GM19043 (cell line): ENCODE data around the gene NELL1.

Source experiments
- ATAC-seq: cut with Tn5 transposase; IDR thresholded peaks from one replicate; pipeline ENCODE4 v1.9.1; 2021; ENCODE audit warnings: low read depth; ENCODE audit not compliant: unreplicated experiment

The NELL1 gene

DNA sequence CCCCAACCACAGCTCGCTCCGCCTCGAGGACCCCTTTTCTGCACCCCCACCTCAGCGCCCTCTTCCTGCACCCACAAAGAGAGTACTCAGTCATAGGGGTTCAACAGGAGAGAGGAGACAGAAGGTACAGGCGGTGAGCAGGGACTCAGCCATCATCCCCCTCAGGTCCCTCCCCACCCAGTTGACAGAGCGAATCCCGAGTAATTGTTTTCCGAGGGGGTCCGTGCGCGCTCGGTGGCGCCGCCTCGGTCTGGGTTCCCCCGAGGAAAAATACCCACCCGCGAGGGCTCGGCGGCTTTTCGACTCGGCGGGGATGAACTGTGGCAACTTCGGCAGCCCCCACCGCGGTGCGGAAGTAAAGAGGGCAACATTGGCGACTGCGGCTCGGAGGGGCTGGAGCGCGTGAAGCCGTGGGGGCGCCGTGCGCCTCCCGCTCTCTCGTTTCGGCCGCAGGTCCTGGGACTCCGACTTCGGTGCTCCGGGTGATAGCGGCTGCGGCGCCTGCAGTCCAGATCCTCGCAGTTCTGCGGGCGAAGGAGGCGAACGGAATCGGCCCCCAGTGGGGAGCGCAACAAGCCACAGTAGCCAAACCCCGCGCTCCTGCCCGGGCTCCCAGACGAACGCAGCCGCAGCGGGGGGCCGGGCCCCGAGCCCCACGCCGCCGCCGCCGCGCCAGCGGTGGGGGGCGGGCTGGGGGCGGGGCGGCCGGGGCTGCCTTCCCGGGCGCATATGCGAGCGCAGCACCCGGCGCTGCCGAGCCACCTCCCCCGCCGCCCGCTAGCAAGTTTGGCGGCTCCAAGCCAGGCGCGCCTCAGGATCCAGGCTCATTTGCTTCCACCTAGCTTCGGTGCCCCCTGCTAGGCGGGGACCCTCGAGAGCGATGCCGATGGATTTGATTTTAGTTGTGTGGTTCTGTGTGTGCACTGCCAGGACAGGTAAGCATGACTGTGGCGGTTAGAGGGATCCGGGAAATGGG is at the start of gene NELL1:
TSS of gene NELL1 (plus strand) at position 743 of the 976 bp plus-strand sequence.
- no peak for ATAC-seq

GRCh38 chr11:20620988-20621387 is 48.4 kb upstream of the NELL1 start:
- ATAC-seq: no peak

- ATAC-seq: no peak
Observed at GRCh38 chr11:20621679-20622078, 47.7 kb upstream of the NELL1 start.

DNA sequence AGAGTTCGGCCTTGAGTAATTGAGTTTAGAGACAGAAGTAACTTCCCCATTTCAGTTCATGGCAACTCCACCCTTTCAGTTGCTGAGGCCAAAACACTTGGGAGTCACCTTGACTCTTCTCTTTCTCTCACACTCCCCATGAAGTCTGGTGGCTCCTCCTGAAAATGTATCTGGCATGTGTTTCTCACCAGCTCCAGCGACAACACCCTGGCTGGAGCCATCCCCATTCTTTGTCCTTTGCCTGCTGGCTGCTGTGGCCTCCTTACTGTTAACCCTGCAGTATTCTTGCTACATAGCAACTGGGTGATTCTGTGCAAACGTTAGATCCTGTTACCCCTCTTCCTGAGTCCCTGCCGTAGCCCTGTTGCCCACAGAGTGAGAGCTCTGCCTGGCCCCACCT is 46.1 kb upstream of the NELL1 start:
- no peak for ATAC-seq

- no peak for ATAC-seq
Observed at GRCh38 chr11:20626279-20626678, 43.1 kb upstream of the NELL1 start.

DNA sequence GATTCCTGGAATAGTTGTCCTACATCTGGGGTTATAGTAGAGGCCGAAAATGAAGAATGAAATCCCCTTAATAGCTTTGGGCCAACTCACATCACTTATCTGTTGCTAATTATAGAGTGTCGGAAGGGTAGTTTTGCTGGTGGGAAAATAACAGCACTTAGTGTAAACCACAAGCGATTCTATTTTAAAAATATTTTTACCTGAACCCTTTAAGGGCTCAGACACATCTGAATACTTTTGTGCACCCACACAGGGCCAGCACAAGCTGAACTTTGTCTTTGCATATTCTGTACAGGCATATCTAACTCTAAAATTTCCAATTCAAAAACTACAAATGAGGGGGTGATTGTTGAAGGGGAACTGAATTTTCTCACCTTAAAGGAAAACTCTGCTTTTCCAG is 42.4 kb upstream of the NELL1 start:
- no peak for ATAC-seq

DNA sequence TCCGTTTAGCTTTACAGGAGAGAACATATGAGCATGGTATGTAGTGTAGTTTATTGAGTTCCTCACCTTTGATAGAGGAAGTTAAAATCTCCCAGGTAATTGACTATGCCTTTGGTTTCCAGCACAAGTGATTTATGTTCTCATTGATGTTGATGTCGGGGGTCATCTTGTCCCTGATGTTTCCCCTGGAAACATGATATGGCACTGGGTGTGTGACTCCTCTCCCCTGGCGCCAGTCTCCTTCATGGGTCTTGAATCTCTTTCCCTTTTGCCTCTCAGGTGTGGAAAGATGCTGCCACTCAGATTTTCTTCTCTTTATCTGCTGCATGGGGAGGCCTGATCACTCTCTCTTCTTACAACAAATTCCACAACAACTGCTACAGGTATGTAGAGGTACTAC is 41.7 kb upstream of the NELL1 start:
- ATAC-seq: no peak

- no peak for ATAC-seq
Observed at GRCh38 chr11:20631519-20632168, 37.7 kb upstream of the NELL1 start.

DNA sequence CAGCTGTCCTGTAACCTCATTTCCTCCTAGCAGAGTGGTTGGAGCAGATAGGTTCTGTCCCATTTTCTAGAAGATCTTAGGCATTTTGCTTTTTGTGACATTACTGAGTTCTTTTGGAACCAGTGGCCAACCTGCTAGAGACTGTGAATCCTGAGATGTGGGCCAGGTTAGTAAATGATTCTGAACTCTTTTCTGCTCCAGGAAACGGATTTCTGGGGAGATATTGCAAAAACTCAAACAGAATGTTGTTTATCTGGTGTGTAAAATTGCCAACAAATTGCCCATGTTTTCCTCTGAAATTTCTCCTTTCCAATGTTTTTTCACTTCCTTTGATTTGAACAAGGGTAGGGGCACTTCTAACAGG is 37.2 kb upstream of the NELL1 start:
- ATAC-seq: no peak

- no peak for ATAC-seq
Observed at GRCh38 chr11:20634044-20634443, 35.3 kb upstream of the NELL1 start.

GRCh38 chr11:20634781-20635180 is 34.6 kb upstream of the NELL1 start:
- no peak for ATAC-seq

- ATAC-seq: no peak
Observed at GRCh38 chr11:20638074-20638473, 31.3 kb upstream of the NELL1 start.

DNA sequence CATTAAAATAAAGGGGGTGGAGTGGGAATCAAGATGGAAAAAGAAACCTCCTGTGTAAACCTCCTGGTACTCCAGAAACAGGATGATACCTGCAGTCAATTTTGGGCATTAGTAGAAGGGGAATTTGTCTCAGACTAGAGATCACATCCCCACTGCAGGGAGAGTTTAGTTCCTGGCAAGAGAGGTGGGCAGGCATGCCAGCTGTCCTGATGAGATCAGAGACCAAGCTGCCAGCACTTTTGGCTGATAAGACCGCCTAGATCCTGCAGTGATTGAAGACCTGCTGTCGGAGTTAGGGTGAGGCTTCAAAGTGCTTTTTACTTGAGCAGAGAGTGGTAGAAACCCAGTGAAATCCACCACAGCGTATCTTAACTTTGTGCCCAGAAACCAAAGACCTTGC is 29.7 kb upstream of the NELL1 start:
- no peak for ATAC-seq

GRCh38 chr11:20640401-20640800 is 29.0 kb upstream of the NELL1 start:
- no peak for ATAC-seq

DNA sequence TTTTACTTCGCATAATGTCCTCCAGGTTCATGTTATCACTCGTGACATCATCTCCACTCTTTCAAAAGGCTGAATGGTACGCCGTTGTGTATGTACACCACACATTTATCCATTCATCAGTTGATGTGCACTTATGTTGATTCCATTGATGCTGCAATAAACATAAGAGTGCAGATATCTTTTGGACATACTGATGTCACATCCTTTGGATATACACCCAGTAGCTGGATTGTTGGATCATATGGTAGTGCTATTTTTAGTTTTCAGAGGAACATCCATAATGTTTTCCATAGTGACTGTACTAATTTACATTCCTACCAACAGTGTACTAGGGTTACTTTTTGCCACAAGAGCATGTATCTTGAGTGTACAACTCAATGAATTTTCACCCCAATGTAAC is 25.0 kb upstream of the NELL1 start:
- no peak for ATAC-seq

DNA sequence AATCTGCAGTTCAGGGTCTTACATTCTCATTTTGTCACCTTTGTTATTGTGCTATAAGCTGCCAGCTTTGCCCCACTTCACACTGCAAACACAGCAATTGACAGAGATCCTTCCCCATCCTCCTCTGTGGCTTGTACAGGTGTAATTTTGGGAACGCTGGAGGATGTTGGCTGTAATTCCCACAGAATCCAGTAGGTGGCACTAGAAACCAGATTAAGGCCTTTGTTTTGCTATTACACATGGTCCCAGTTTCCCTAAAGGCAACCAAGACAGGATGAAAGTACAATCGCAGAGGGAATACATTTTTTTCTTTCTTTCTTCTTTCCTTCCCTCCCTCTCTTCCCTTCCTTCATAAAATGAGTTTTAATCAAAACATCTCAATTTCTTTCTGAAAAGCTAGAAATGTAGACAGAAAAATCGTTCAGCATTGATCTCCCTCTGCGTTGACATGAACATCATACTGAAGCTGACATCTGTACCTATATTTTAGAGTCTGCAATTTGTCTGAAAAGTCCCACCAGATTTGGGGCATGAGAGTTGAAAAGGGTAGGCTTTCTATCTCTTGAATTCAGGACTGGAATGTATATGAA is 21.3 kb upstream of the NELL1 start:
- peak; percentile 72 for ATAC-seq

DNA sequence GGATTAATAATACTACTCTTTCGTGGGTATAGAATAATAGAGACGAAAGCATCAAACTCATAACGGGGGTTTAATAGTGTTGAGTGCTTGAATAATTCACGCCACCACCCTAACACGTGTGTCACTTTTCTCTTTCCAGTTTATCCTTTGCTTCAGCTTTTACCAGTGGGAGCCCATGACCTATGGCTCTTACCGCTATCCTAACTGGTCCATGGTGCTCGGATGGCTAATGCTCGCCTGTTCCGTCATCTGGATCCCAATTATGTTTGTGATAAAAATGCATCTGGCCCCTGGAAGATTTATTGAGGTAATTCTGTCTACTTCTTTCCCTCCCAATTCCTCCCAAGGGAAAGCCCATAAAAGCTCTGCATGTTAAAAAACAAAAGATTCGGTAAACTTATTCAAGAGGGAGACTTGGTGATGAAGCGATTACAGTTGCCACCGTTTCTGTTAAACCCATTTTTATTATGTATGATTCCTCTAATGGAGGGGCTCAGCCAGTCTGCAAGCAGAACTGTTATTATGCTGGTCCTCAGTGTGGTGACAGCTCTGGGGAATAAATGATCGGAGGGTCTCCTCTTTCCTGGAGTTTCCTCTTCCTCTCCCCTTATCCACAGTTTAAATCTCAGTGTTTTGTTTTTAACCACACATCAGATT is 17.1 kb upstream of the NELL1 start:
- no peak for ATAC-seq

- no peak for ATAC-seq
Observed at GRCh38 chr11:20654038-20654437, 15.3 kb upstream of the NELL1 start.

GRCh38 chr11:20656901-20657300 is 12.5 kb upstream of the NELL1 start:
- ATAC-seq: no peak

DNA sequence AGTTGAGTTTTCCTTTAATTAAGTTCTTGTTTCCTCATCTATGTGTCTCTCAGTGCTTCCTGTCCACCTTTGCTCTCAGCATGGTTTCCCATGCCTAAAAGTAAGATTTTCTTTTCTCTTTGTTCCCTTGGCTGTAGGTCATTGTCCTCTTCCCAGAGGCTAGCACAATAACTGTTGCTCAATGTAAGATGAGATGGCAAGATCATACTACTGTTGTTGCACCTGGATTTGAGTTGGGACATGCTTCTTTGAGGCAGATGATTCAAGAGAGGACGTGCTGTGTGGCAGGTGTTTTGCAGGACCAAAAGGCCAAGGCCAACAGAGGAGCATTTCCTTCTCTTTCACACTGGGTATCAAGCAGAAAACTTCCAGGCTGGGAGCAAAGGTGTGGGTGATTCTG is 11.3 kb upstream of the NELL1 start:
- no peak for ATAC-seq

DNA sequence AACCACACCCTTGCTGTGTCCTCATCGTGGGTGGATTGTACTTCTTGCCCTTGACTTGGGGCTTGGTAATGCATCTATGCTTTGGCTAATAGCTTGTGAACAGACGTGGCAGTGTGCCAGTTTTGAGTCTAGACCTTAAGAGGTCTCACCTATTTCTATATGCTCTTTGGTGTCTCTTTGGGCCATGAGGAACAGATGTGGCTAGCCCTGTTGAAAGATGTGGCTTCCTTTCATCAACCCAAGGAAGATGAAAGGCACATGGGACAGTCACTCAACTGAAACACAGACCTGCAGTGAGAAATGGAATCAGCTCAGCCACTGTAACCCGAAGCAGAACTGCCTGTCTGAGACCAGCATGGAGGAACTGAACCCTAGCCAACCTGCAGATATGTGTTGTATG is 7.9 kb upstream of the NELL1 start:
- ATAC-seq: no peak
